Epithelial cell of proximal tubule (primary cell): ENCODE measurements around the gene AOAH. TPM values are rescaled to one million over a fixed set of nuclear protein-coding genes. Genes with fewer than 3 reads are reported as not detected.

ENCODE experiments used
- DNase-seq: peaks from one replicate; pipeline ENCODE4 v3.0.0-alpha.2; 2011; ENCODE audit warnings: low read depth
- H3K4me3 ChIP-seq: 2 replicates; pipeline ENCODE4 v1.5.1; 2011; ENCODE audit warnings: low read depth, mild to moderate bottlenecking, low read length
- CTCF ChIP-seq: conservative IDR thresholded peaks from 2 replicates; pipeline ENCODE4 v1.5.1; 2012; ENCODE audit warnings: low read depth, mild to moderate bottlenecking, low read length
- total RNA-seq: library from RNA; depleted of rRNA; stranded (reverse); fragments of >200 nt; gene quantifications from 2 replicates; pipeline ENCODE4 v1.2.3, GENCODE V29; 2015

Gene AOAH
- total RNA-seq, 1 donor from 2014 or later = 1.2 TPM

- no peak overlapping the region for H3K4me3 ChIP-seq
- no peak for DNase-seq
- no peak for TF ChIP-seq CTCF
These were observed 41.2 kb downstream of the AOAH start for GRCh38 chr7:36683111-36683510.

DNA sequence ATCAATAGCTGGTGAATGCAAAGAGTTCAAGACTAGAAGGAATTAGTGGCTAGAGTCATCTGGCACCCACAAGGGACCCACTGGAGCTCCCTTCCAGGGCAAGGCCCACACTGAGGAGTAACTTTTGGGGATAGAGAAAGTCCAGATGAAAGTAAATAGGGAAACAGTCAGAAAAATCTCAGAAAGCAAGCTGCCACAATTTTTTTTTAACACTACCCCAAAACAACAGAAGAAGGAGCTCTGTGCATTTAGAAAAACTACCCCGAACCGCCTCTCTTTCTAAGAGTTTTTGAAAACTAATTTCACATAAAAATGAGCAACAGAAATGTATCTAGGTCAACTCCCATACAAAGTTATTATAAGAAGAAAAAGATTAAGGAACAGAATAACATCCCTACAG is 42.2 kb downstream of the AOAH start:
- no peak overlapping the region for H3K4me3 ChIP-seq
- no peak for DNase-seq
- no peak for TF ChIP-seq CTCF

DNA sequence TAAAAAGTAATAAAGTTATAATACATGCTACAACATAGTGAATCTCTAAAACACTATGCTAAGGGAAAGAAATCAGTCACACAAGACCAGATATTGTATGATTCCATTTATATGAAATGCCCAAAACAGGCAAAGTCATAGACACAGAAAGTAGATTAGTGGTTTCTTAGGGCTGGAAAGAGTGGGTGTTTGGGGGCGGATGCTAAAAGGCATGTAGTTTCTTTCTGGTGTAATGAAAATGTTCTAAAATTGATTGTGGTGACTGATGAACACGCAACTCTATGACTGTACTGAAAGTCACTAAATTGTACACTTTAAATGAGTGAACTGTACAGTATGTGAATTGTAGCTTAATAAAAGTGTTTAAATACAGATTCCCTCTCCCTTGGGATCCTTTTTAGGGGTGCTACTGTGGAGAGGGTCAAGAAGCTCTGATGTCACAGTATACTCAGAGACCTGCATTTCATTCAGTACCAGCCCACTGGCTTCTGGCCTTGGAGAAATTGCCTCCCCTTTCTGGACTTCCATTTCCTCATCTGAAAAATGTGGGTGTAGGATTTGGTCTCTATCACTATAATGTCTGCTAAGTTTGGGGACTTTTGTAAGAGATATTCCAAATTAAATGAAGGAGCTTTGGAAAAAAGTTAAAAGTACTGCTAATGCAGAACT is 46.4 kb downstream of the AOAH start:
- TF ChIP-seq CTCF = no peak
- DNase-seq = no peak
- H3K4me3 ChIP-seq = no peak overlapping the region

GRCh38 chr7:36673703-36674102 is 50.6 kb downstream of the AOAH start:
- DNase-seq = no peak

DNA sequence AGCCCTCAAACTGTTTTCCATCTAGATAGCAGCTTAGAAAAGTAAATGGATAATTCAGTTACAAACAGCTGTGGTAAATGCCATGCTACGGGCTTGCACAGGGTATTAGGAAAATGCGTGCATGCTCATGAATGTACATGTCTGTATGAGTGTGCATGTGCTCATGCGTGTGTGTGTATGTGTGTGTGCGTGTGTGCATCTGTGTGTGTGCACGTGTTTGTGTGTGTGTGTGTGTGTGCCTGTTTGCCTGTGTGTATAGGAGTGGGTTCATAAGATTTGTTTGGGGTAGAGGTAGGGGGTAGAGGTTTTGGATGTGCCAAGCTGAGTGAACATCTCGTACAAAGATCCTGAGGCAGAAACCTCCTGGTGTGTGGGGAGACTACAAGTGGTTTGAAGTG is 52.9 kb downstream of the AOAH start:
- no peak overlapping the region for H3K4me3 ChIP-seq
- TF ChIP-seq CTCF = no peak
- no peak for DNase-seq

More at GRCh38 chr7:36673703-36674102, 50.6 kb downstream of the AOAH start:
- H3K4me3 ChIP-seq = no peak overlapping the region
- no peak for TF ChIP-seq CTCF

DNA sequence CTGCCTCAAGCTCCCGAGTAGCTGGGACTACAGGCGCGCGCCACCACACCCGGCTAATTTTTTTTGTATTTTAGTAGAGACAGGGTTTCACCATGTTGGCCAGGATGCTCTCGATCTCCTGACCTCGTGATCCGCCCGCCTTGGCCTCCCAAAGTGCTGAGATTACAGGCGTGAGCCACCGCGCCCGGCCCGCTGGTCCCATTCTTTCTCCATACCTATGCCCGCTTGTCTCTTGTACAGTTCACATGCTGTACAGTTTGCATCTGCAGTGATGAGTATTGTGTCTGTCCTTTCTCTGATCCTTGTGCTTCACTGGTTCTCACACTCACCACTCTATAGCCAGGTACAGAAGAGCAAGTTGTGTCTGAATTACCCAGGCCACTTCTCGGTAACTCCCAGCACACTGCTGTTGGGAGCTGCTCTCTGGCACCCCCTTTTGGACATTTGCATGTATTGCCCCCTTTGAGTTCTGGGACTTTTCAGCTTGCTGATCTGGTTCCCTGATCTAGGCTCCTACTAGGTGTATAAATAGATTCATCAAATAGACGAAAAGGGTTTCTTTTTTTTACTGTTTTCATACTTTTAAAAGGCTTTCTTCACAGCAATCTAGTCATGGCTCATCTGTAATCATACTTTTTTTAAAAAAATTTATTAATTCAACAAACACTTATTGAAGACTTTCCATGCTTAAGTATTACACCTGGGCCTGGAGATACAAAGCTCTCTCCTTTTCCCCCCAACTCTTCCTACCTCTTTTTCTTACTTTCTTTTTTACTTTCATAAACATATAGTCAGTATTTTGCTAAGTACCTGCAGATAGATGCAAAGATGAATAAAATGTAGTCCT is 53.5 kb downstream of the AOAH start:
- peak; percentile 99 for TF ChIP-seq CTCF
- H3K4me3 ChIP-seq = no peak overlapping the region
- DNase-seq = no peak

- no peak overlapping the region for H3K4me3 ChIP-seq
- no peak for TF ChIP-seq CTCF
- no peak for DNase-seq
These were observed 55.5 kb downstream of the AOAH start for GRCh38 chr7:36668750-36669149.
